ENCODE results near the gene PRPF40B.

Gene PRPF40B

GRCh38 chr12:49649892-49650291, 26.5 kb downstream of the PRPF40B start:
- Histone ChIP-seq H3F3A (ENCODE audit: insufficient read depth, low read length) (no peaks in the 10 kb centered on the region), H3K27me3 (ENCODE audit: insufficient read depth, low read length) (no peaks in the 10 kb centered on the region), H3K27ac (ENCODE audit: low read depth, low read length, poor library complexity, severe bottlenecking) (no peak overlapping the region), H3K79me2 (ENCODE audit: insufficient read depth, low read length) (no peaks in the 10 kb centered on the region), H2AFZ (ENCODE audit: low read length) (no peak overlapping the region), H3K9me3 (ENCODE audit: low read length) (no peaks in the 10 kb centered on the region), H3K9ac (ENCODE audit: low read length) (no peak overlapping the region), H3K4me1 (ENCODE audit: insufficient read depth, low read length, severe bottlenecking) (no peaks in the 10 kb centered on the region), H3K9me2 (ENCODE audit: low read depth, low read length) (no peaks in the 10 kb centered on the region), H3K36me3 (ENCODE audit: insufficient read depth, low read length) (no peaks in the 10 kb centered on the region), H3K4me2 (ENCODE audit: low read length) (no peak overlapping the region), H3K4me3 (ENCODE audit: low read depth, low read length, poor library complexity, severe bottlenecking) (no peak overlapping the region), H4K20me1 (ENCODE audit: insufficient read depth, low read length) (no peaks in the 10 kb centered on the region)
- TF ChIP-seq EZH2 (IDR thresholded peaks at IDR 0.05; ENCODE audit: borderline replicate concordance, low read length) (no peak), CTCF (IDR thresholded peaks at IDR 0.05; ENCODE audit: low read length) (no peak)

GRCh38 chr12:49651855-49652254, 28.5 kb downstream of the PRPF40B start:
- Histone ChIP-seq H4K20me1 (ENCODE audit: insufficient read depth, low read length) (no peaks in the 10 kb centered on the region), H3K27me3 (ENCODE audit: insufficient read depth, low read length) (no peaks in the 10 kb centered on the region), H3K79me2 (ENCODE audit: insufficient read depth, low read length) (no peaks in the 10 kb centered on the region), H3K4me2 (ENCODE audit: low read length) (no peak overlapping the region), H3K36me3 (ENCODE audit: insufficient read depth, low read length) (no peaks in the 10 kb centered on the region), H3K9ac (ENCODE audit: low read length) (no peak overlapping the region), H3K9me2 (ENCODE audit: low read depth, low read length) (no peaks in the 10 kb centered on the region), H3K9me3 (ENCODE audit: low read length) (no peaks in the 10 kb centered on the region), H3K27ac (ENCODE audit: low read depth, low read length, poor library complexity, severe bottlenecking) (no peak overlapping the region), H3K4me3 (ENCODE audit: low read depth, low read length, poor library complexity, severe bottlenecking) (no peak overlapping the region), H3K4me1 (ENCODE audit: insufficient read depth, low read length, severe bottlenecking) (no peaks in the 10 kb centered on the region), H3F3A (ENCODE audit: insufficient read depth, low read length) (no peaks in the 10 kb centered on the region), H2AFZ (ENCODE audit: low read length) (no peak overlapping the region)
- TF ChIP-seq CTCF (IDR thresholded peaks at IDR 0.05; ENCODE audit: low read length), result no peak
- no peak for TF ChIP-seq EZH2 (IDR thresholded peaks at IDR 0.05; ENCODE audit: borderline replicate concordance, low read length)

- no peak overlapping the region for H2AFZ ChIP-seq (ENCODE audit: low read length)
- H3K4me1 ChIP-seq (ENCODE audit: insufficient read depth, low read length, severe bottlenecking), result no peaks in the 10 kb centered on the region
- no peaks in the 10 kb centered on the region for H3K79me2 ChIP-seq (ENCODE audit: insufficient read depth, low read length)
- no peak overlapping the region for H3K4me2 ChIP-seq (ENCODE audit: low read length)
- H3K9me2 ChIP-seq (ENCODE audit: low read depth, low read length), result no peaks in the 10 kb centered on the region
- H3K9me3 ChIP-seq (ENCODE audit: low read length), result no peaks in the 10 kb centered on the region
- TF ChIP-seq EZH2 (IDR thresholded peaks at IDR 0.05; ENCODE audit: borderline replicate concordance, low read length) (no peak), CTCF (IDR thresholded peaks at IDR 0.05; ENCODE audit: low read length) (no peak)
- no peaks in the 10 kb centered on the region for H3F3A ChIP-seq (ENCODE audit: insufficient read depth, low read length)
- no peaks in the 10 kb centered on the region for H3K27me3 ChIP-seq (ENCODE audit: insufficient read depth, low read length)
- H3K9ac ChIP-seq (ENCODE audit: low read length), result no peak overlapping the region
- H3K27ac ChIP-seq (ENCODE audit: low read depth, low read length, poor library complexity, severe bottlenecking), result no peak overlapping the region
- no peaks in the 10 kb centered on the region for H4K20me1 ChIP-seq (ENCODE audit: insufficient read depth, low read length)
- no peak overlapping the region for H3K4me3 ChIP-seq (ENCODE audit: low read depth, low read length, poor library complexity, severe bottlenecking)
- H3K36me3 ChIP-seq (ENCODE audit: insufficient read depth, low read length), result no peaks in the 10 kb centered on the region
Observed at GRCh38 chr12:49652921-49653520, 29.7 kb downstream of the PRPF40B start.
